Common myeloid progenitor, CD34-positive (primary cell): Measurements from ENCODE around the gene NKX3-2.
A peak's percentile ranks its signal among the peaks of the same experiment; 100 is the strongest.

Experiments
- CTCF ChIA-PET: fragments of 350-600 bp; sonication (Branson Sonifier 250); formaldehyde crosslinking; loops from one replicate; lab custom pipeline; 2021; ENCODE audit warnings: antibody characterized with exemption; lab: Charles Lee
- POLR2A ChIA-PET: fragments of 350-600 bp; sonication (Branson Sonifier 250); formaldehyde crosslinking; loops from one replicate; lab custom pipeline; 2021; ENCODE audit warnings: antibody characterized with exemption; lab: Charles Lee
- DNase-seq, 3 donors: peaks; one replicate each; pipeline versions ENCODE4 v3.0.0 to v3.0.0-alpha.2; 2013
- H3K27ac ChIP-seq, 2 experiments: 1 replicate in 1 of 2; 2 replicates in 1 of 2; pipeline ENCODE4 v1.7.0; 2013; ENCODE audit warnings: inconsistent platforms in 2 of 2, low read length in 2 of 2, mild to moderate bottlenecking in 2 of 2, low read depth in 1 of 2, moderate library complexity in 1 of 2; ENCODE audit not compliant: severe bottlenecking in 2 of 2, insufficient read depth in 1 of 2, poor library complexity in 1 of 2
- H3K27me3 ChIP-seq, 5 experiments: replicated peaks in 2 of 5; 1 replicate in 3 of 5; 2 replicates in 2 of 5; pipeline versions ENCODE4 v1.6.1 to v1.7.0; 2013; ENCODE audit warnings: low read length in 4 of 5, mild to moderate bottlenecking in 2 of 5, moderate library complexity in 2 of 5, inconsistent platforms in 1 of 5; ENCODE audit not compliant: insufficient read depth in 5 of 5, control insufficient read depth in 4 of 5
- H3K36me3 ChIP-seq, 4 experiments: 1 replicate in 2 of 4; 2 replicates in 2 of 4; pipeline versions ENCODE4 v1.6.1 to v1.7.0; 2013; ENCODE audit warnings: low read length in 3 of 4, control low read depth in 1 of 4, mild to moderate bottlenecking in 1 of 4; ENCODE audit not compliant: control insufficient read depth in 4 of 4, insufficient read depth in 4 of 4
- H3K4me1 ChIP-seq, 4 experiments: 1 replicate in 3 of 4; 2 replicates in 1 of 4; pipeline versions ENCODE4 v1.6.1 to v1.7.1; 2013; ENCODE audit warnings: low read length in 3 of 4, mild to moderate bottlenecking in 3 of 4, control low read depth in 1 of 4, inconsistent platforms in 1 of 4, moderate library complexity in 1 of 4; ENCODE audit not compliant: control insufficient read depth in 4 of 4, insufficient read depth in 4 of 4; ENCODE audit errors: control extremely low read depth in 1 of 4
- H3K4me3 ChIP-seq, 7 experiments: 1 replicate in 4 of 7; 2 replicates in 3 of 7; pipeline versions ENCODE4 v1.5.1 to v1.7.0; 2013; ENCODE audit warnings: mild to moderate bottlenecking in 7 of 7, low read length in 6 of 7, moderate library complexity in 6 of 7, inconsistent platforms in 2 of 7, low read depth in 2 of 7, control low read depth in 1 of 7; ENCODE audit not compliant: insufficient read depth in 4 of 7, control insufficient read depth in 1 of 7; ENCODE audit errors: extremely low read depth in 1 of 7
- H3K9me3 ChIP-seq, 5 experiments: 1 replicate in 4 of 5; 2 replicates in 1 of 5; pipeline versions ENCODE4 v1.6.1 to v1.7.1; 2013; ENCODE audit warnings: low read length in 4 of 5, mild to moderate bottlenecking in 2 of 5, inconsistent platforms in 1 of 5, low read depth in 1 of 5, moderate library complexity in 1 of 5; ENCODE audit not compliant: control insufficient read depth in 4 of 5, insufficient read depth in 2 of 5; ENCODE audit errors: control extremely low read depth in 1 of 5
- WGBS: methylation state at CpG from one replicate; pipeline ENCODE4 v1.1.5; 2013; ENCODE audit not compliant: insufficient coverage; 5-methylcytosine and 5-hydroxymethylcytosine counted together

NKX3-2 gene

GRCh38 chr4:13523591-13524503 is 20.5 kb downstream of the NKX3-2 start:
- ChIA-PET POLR2A (no interaction called here), CTCF (interaction anchor here (0.8 to 2.0 kb wide), 4 partner anchors 11 to 20 kb away, joined by 3 to 5 read pairs (median 4); partner anchors contain the start of gene NKX3-2)
- Histone ChIP-seq H3K27me3 (peaks cover 36 to 99% (median 79%) of the 10 kb centered on the region in 5 experiments), H3K4me1 (peaks cover 0 to 28% (median 21%) of the 10 kb centered on the region in 4 experiments), H3K9me3 (peaks cover 2 to 21% (median 18%) of the 10 kb centered on the region in 5 experiments), H3K27ac (no peak overlapping the region), H3K36me3 (peaks cover 0 to 11% (median 0%) of the 10 kb centered on the region in 4 experiments), H3K4me3 (no peak overlapping the region)
- DNase-seq, result no peak
- 12% methylated on average over 37 of the region's 59 CpGs for WGBS

DNA sequence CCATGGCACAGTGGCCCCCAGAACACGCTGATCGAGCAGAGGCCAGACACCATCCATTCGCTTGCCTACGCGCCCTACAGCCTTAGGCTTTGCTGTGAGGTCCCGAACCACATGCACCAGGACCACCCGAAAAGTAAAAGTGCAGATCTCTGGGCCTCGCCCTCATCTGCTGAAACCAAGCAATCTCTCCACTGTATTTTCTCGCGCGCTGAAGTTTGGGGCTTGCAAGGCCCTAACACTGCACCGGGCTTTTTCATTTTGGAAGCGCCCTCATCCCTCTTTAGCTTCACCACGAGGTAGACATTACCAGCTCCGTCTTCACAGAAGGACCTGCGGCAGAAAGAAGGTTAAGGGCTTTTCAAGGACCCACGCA is 21.2 kb downstream of the NKX3-2 start:
- no peak for DNase-seq
- POLR2A ChIA-PET, result no interaction called here
- H3K4me1 ChIP-seq, result peaks cover 0 to 22% (median 14%) of the 10 kb centered on the region in 4 experiments
- 4% methylated on average over 17 of the region's 17 CpGs for WGBS
- peaks cover 2 to 21% (median 18%) of the 10 kb centered on the region in 5 experiments for H3K9me3 ChIP-seq
- no peak overlapping the region for H3K27ac ChIP-seq
- H3K27me3 ChIP-seq, result peaks cover 39 to 98% (median 76%) of the 10 kb centered on the region in 5 experiments
- H3K4me3 ChIP-seq, result peak overlapping the region in 2 of 7 experiments; percentile 23 to 66
- peaks cover 0 to 11% (median 0%) of the 10 kb centered on the region in 4 experiments for H3K36me3 ChIP-seq
- CTCF ChIA-PET, result interaction anchor here (1.2 to 1.5 kb wide), 2 partner anchors 24 to 670 kb away, joined by 3 to 4 read pairs; no protein-coding TSS in a partner anchor

GRCh38 chr4:13522282-13523104 is 21.8 kb downstream of the NKX3-2 start:
- Histone ChIP-seq H3K27ac (no peak overlapping the region), H3K4me1 (peaks cover 0 to 17% (median 9%) of the 10 kb centered on the region in 4 experiments), H3K4me3 (peak overlapping the region in 4 of 7 experiments; percentile 10 to 66 (median 38)), H3K9me3 (peaks cover 2 to 21% (median 18%) of the 10 kb centered on the region in 5 experiments), H3K27me3 (peaks cover 39 to 97% (median 74%) of the 10 kb centered on the region in 5 experiments), H3K36me3 (peaks cover 0 to 11% (median 0%) of the 10 kb centered on the region in 4 experiments)
- 2% methylated on average over 36 of the region's 49 CpGs for WGBS
- ChIA-PET CTCF (interaction anchor here (0.9 to 1.5 kb wide), 4 partner anchors 8 to 669 kb away, joined by 3 to 4 read pairs (median 3); no protein-coding TSS in a partner anchor), POLR2A (interaction anchor here (0.6 kb wide), 1 partner anchor 15 kb away, joined by 3 read pairs; no protein-coding TSS in a partner anchor)
- DNase-seq, result peak in 2 of 3 donors; percentile 52 to 65

GRCh38 chr4:13521047-13521446 is 23.3 kb downstream of the NKX3-2 start:
- H3K27me3 ChIP-seq, result peaks cover 32 to 96% (median 65%) of the 10 kb centered on the region in 5 experiments

GRCh38 chr4:13516315-13516860 is 27.9 kb downstream of the NKX3-2 start:
- POLR2A ChIA-PET, result no interaction called here
- 100% methylated on average over 1 of the region's 3 CpGs for WGBS
- CTCF ChIA-PET, result interaction anchor here (1.4 kb wide), 1 partner anchor 12 kb away, joined by 3 read pairs; no protein-coding TSS in a partner anchor
- peaks cover 26 to 86% (median 32%) of the 10 kb centered on the region in 5 experiments for H3K27me3 ChIP-seq
- peaks cover 0 to 2% (median 0%) of the 10 kb centered on the region in 5 experiments for H3K9me3 ChIP-seq
- no peak for DNase-seq
- no peak overlapping the region for H3K4me3 ChIP-seq
- no peaks in the 10 kb centered on the region for H3K4me1 ChIP-seq
- H3K36me3 ChIP-seq, result no peaks in the 10 kb centered on the region
- H3K27ac ChIP-seq, result no peak overlapping the region

More at GRCh38 chr4:13521047-13521446, 23.3 kb downstream of the NKX3-2 start:
- H3K4me1 ChIP-seq, result peaks cover 0 to 15% (median 7%) of the 10 kb centered on the region in 4 experiments
- no peak overlapping the region for H3K27ac ChIP-seq
- H3K36me3 ChIP-seq, result peaks cover 0 to 11% (median 0%) of the 10 kb centered on the region in 4 experiments
- no peak overlapping the region for H3K4me3 ChIP-seq
- ChIA-PET POLR2A (interaction anchor here (0.7 kb wide), 1 partner anchor 1444 kb away, joined by 3 read pairs; no protein-coding TSS in a partner anchor), CTCF (interaction anchor here (1.2 to 1.3 kb wide), 2 partner anchors 9 kb away, joined by 3 to 5 read pairs; no protein-coding TSS in a partner anchor)
- peaks cover 2 to 19% (median 18%) of the 10 kb centered on the region in 5 experiments for H3K9me3 ChIP-seq
- no peak for DNase-seq
- 100% methylated on average over 1 of the region's 2 CpGs for WGBS

DNA sequence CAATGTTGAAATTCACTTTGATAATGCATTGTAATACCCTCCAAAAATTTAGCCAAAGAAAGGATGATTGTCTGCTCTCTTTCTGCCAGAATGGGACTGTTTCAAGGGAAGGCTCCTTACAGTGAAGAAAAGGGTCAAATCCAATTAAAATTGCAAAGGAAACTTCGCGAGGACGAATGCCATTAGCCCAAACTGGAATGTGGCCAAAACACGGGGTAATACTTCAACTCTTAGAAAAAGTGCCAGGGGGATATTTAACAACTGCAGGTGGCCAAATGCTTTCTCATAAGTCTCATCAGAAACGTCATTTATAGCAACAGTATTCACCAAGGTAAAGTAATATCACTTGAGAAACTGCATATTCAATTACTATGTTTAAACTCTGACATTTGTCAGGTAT is 29.0 kb downstream of the NKX3-2 start:
- 53% methylated on average over 5 of the region's 5 CpGs for WGBS
- Histone ChIP-seq H3K27me3 (peaks cover 22 to 75% (median 25%) of the 10 kb centered on the region in 5 experiments), H3K4me3 (no peak overlapping the region), H3K36me3 (no peaks in the 10 kb centered on the region), H3K27ac (no peak overlapping the region), H3K4me1 (no peaks in the 10 kb centered on the region), H3K9me3 (peaks cover 0 to 2% (median 0%) of the 10 kb centered on the region in 5 experiments)
- ChIA-PET CTCF (interaction anchor here (1.4 to 1.5 kb wide), 2 partner anchors 11 to 26 kb away, joined by 3 to 5 read pairs; no protein-coding TSS in a partner anchor), POLR2A (no interaction called here)
- DNase-seq, result no peak
